Naive thymus-derived CD4-positive, alpha-beta T cell (primary cell): Measurements from ENCODE around the gene PPP1R1A. TPM values are rescaled to one million over a fixed set of nuclear protein-coding genes. Genes with fewer than 3 reads are reported as not detected.

Experiments used
- ATAC-seq: fragments of 150-1000 bp; cut with Tn5 transposase; 2 replicates; pipeline ENCODE4 v1.10.0; 2021; ENCODE audit warnings: mild to moderate bottlenecking, moderate library complexity
- CTCF ChIA-PET: fragments of 350-600 bp; sonication (Branson Sonifier 250); formaldehyde crosslinking; loops from one replicate; lab custom pipeline; 2021; ENCODE audit warnings: antibody characterized with exemption; lab: Charles Lee
- POLR2A ChIA-PET: fragments of 350-600 bp; sonication (Branson Sonifier 250); formaldehyde crosslinking; loops from one replicate; lab custom pipeline; 2021; ENCODE audit warnings: antibody characterized with exemption, inconsistent platforms; lab: Charles Lee
- DNase-seq, 9 donors: peaks; one replicate each; pipeline versions ENCODE4 v3.0.0 to v3.0.0-alpha.2; 2020 to 2022; ENCODE audit warnings: mixed read lengths in 1 of 9
- H3K27ac ChIP-seq: one replicate; pipeline ENCODE4 v1.7.0; 2013; ENCODE audit warnings: mild to moderate bottlenecking, low read depth, low read length, moderate library complexity
- H3K27me3 ChIP-seq, 2 donors: one replicate each; pipeline ENCODE4 v1.7.0; 2013; ENCODE audit warnings: low read length in 2 of 2, mild to moderate bottlenecking in 2 of 2, moderate library complexity in 2 of 2; ENCODE audit not compliant: control insufficient read depth in 2 of 2, insufficient read depth in 2 of 2
- H3K36me3 ChIP-seq, 3 experiments: 1 replicate in 2 of 3; 2 replicates in 1 of 3; pipeline ENCODE4 v1.7.0; 2013; ENCODE audit warnings: low read length in 3 of 3, mild to moderate bottlenecking in 3 of 3, moderate library complexity in 1 of 3; ENCODE audit not compliant: insufficient read depth in 3 of 3, control insufficient read depth in 2 of 3
- H3K4me1 ChIP-seq, 2 donors: one replicate each; pipeline ENCODE4 v1.7.0; 2013; ENCODE audit warnings: low read length in 2 of 2, mild to moderate bottlenecking in 2 of 2, moderate library complexity in 1 of 2; ENCODE audit not compliant: control insufficient read depth in 2 of 2, insufficient read depth in 2 of 2
- H3K4me3 ChIP-seq: 2 replicates; pipeline ENCODE4 v1.7.0; 2013; ENCODE audit warnings: mild to moderate bottlenecking, low read length
- H3K9me3 ChIP-seq, 3 experiments: 1 replicate in 2 of 3; 2 replicates in 1 of 3; pipeline ENCODE4 v1.7.0; 2013; ENCODE audit warnings: low read length in 3 of 3; ENCODE audit not compliant: control insufficient read depth in 2 of 3
- H3K27ac Mint-ChIP-seq, 9 donors: one replicate each; pipeline ENCODE4 v1.8.0; 2020 to 2022; ENCODE audit warnings: mixed read lengths in 9 of 9, mild to moderate bottlenecking in 8 of 9, moderate library complexity in 5 of 9, inconsistent platforms in 2 of 9
- H3K27me3 Mint-ChIP-seq, 5 donors: one replicate each; pipeline ENCODE4 v1.8.0; 2021 to 2022; ENCODE audit warnings: mixed read lengths in 5 of 5, mild to moderate bottlenecking in 1 of 5
- H3K36me3 Mint-ChIP-seq, 5 donors: one replicate each; pipeline ENCODE4 v1.8.0; 2020 to 2022; ENCODE audit warnings: mixed read lengths in 5 of 5, mild to moderate bottlenecking in 3 of 5, inconsistent platforms in 1 of 5
- H3K4me1 Mint-ChIP-seq, 7 donors: one replicate each; pipeline ENCODE4 v1.8.0; 2020 to 2022; ENCODE audit warnings: mixed read lengths in 7 of 7, mild to moderate bottlenecking in 3 of 7, inconsistent platforms in 1 of 7
- H3K4me3 Mint-ChIP-seq, 10 donors: one replicate each; pipeline ENCODE4 v1.8.0; 2020 to 2022; ENCODE audit warnings: mild to moderate bottlenecking in 10 of 10, mixed read lengths in 10 of 10, moderate library complexity in 6 of 10, inconsistent platforms in 2 of 10
- H3K9me3 Mint-ChIP-seq, 11 donors: one replicate each; pipeline ENCODE4 v1.8.0; 2020 to 2022; ENCODE audit warnings: mixed read lengths in 11 of 11, mild to moderate bottlenecking in 4 of 11, inconsistent platforms in 1 of 11, moderate library complexity in 1 of 11
- intact Hi-C, 2 donors: fragments of 100-400 bp; cut with micrococcal nuclease; formaldehyde crosslinking; loops; one replicate each; pipeline ENCODE4 v1.15.1; 2023
- polyA plus RNA-seq, 2 donors: library from polyadenylated mRNA; unstranded; fragments of 300-500 nt; fragmentation: Illumina TruSeq; gene quantifications; one replicate each; pipeline ENCODE4 v1.2.3, GENCODE V29; 2021
- total RNA-seq, 6 experiments: library from RNA in 5 of 6; stranded (reverse) in 5 of 6; gene quantifications; 1 replicate in 5 of 6; 2 replicates in 1 of 6; pipeline ENCODE4 v1.2.3 and lab custom pipeline; 2021 to 2026

The PPP1R1A gene
- total and polyA plus RNA-seq, 7 experiments from 2014 or later, result not detected

DNA sequence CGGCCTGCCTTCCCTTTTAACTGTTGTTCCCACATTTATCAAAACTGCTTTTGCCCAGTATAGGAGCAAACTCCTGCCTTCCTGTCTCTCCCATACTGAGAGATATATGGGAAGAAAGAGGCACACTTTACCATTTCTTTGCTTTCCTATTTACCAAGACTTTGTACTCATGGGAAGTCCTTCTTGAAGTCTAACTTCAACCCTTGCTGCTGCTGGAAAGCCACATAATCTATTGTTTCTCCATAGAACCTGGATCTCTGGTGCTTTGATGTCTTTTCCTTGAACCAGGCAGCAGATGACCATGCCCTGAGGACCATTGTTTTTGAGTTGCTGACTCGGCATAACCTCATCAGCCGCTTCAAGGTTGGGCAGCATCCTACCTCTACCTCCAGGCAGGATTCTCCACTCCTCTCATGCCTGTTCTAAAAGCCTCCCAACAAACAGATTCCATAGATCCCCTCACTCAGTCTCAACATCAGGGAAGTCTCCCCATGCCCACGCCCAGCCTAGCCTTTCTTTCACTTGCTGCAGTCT lies 18.4 kb downstream of the PPP1R1A start:
- Mint-ChIP-seq H3K4me3 (no peak overlapping the region), H3K27ac (no peak overlapping the region), H3K27me3 (no peaks in the 10 kb centered on the region), H3K36me3 (peaks cover 0 to 22% (median 14%) of the 10 kb centered on the region in 5 donors), H3K9me3 (no peaks in the 10 kb centered on the region), H3K4me1 (peaks cover 0 to 4% (median 0%) of the 10 kb centered on the region in 7 donors)
- POLR2A ChIA-PET, result no interaction called here
- CTCF ChIA-PET, result no interaction called here
- intact Hi-C loops, result no loop called here
- Histone ChIP-seq H3K27ac (no peak overlapping the region), H3K36me3 (peaks cover 0 to 23% (median 0%) of the 10 kb centered on the region in 3 experiments), H3K4me3 (no peak overlapping the region), H3K9me3 (no peaks in the 10 kb centered on the region), H3K4me1 (no peaks in the 10 kb centered on the region), H3K27me3 (no peaks in the 10 kb centered on the region)
- ATAC-seq (no peak), DNase-seq (no peak)

DNA sequence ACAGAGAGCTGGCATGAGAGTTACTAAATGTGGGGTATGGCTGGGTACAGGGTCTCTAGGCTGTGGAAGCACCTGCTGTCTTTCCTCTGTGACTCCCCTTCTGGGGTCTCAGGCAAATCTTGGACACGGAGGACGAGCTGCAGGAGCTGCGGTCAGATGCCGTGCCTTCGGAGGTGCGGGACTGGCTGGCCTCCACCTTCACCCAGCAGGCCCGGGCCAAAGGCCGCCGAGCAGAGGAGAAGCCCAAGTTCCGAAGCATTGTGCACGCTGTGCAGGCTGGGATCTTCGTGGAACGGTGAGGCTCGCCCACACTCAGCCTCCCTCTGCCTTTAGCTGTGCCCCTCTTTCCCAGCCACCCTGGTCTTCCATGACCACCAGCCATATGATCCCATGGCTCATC lies 19.4 kb downstream of the PPP1R1A start:
- Mint-ChIP-seq H3K4me1 (peaks cover 0 to 4% (median 0%) of the 10 kb centered on the region in 7 donors), H3K27me3 (no peaks in the 10 kb centered on the region), H3K27ac (no peak overlapping the region), H3K4me3 (no peak overlapping the region), H3K9me3 (no peaks in the 10 kb centered on the region), H3K36me3 (peaks cover 0 to 20% (median 12%) of the 10 kb centered on the region in 5 donors)
- intact Hi-C loops, result no loop called here
- no peaks in the 10 kb centered on the region for H3K4me1 ChIP-seq
- ATAC-seq (no peak), DNase-seq (no peak)
- POLR2A ChIA-PET, result no interaction called here
- CTCF ChIA-PET, result interaction anchor here (0.7 to 1.1 kb wide), 2 partner anchors 11 to 176 kb away, joined by 3 to 4 read pairs; no protein-coding TSS in a partner anchor
- H3K27me3 ChIP-seq, result no peaks in the 10 kb centered on the region
- H3K4me3 ChIP-seq, result no peak overlapping the region
- no peak overlapping the region for H3K27ac ChIP-seq
- no peaks in the 10 kb centered on the region for H3K9me3 ChIP-seq
- peaks cover 0 to 21% (median 0%) of the 10 kb centered on the region in 3 experiments for H3K36me3 ChIP-seq

DNA sequence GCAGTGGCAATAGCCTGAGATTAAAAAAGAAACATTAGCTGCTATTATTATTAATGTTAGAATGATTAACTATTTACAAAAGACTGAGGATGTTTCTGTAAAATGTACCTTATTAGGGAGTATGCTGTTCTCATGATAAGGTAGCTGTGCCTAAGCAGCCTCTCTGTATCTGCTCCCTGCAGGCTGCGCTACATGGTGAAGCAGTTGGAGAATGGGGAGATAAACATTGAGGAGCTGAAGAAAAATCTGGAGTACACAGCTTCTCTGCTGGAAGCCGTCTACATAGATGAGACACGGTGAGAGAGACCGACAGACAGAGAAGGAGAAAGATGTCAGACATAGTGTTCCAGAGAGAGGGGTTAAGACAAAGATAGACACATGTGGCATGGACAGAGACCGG lies 21.7 kb downstream of the PPP1R1A start:
- CTCF ChIA-PET, result no interaction called here
- H3K4me1 ChIP-seq, result no peaks in the 10 kb centered on the region
- Mint-ChIP-seq H3K36me3 (peaks cover 0 to 15% (median 12%) of the 10 kb centered on the region in 5 donors), H3K9me3 (no peaks in the 10 kb centered on the region), H3K4me3 (no peak overlapping the region), H3K27me3 (no peaks in the 10 kb centered on the region), H3K4me1 (peaks cover 2 to 23% (median 4%) of the 10 kb centered on the region in 7 donors), H3K27ac (no peak overlapping the region)
- POLR2A ChIA-PET, result interaction anchor here (0.8 kb wide), 1 partner anchor 287 kb away, joined by 3 read pairs; the partner anchor contains the start of genes CBX5 and HNRNPA1
- ATAC-seq, result no peak
- intact Hi-C loops, result no loop called here
- H3K36me3 ChIP-seq, result peaks cover 0 to 8% (median 0%) of the 10 kb centered on the region in 3 experiments
- no peak for DNase-seq
- H3K9me3 ChIP-seq, result no peaks in the 10 kb centered on the region
- no peak overlapping the region for H3K27ac ChIP-seq
- H3K4me3 ChIP-seq, result no peak overlapping the region
- no peaks in the 10 kb centered on the region for H3K27me3 ChIP-seq

DNA sequence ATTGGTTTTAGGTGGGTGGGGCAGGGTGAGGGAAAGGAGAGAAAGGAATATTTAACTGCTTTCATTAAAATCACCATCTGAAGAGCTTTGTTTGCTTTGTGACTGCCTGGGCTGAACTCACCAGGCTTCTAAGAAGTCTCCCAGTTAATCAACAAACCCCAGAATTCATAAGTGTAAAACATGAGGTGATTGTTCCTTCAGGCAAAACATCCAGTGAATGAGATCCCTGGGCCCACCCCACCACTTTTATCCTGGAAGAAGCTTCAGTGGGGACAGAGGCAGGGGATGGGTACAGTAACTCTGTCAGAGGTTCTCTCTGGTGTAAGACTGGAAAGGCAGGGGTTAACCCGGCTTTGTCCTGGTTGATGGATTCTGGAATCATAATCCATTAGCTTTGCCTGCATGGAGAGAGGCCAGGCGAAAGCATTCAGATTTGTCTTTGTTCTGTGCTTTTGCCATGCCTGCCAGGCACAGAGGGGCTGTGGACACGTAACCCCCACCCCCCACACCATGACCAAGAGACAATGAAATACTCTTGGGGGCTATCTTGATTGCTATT lies 22.4 kb downstream of the PPP1R1A start:
- Histone ChIP-seq H3K4me1 (peaks cover 1 to 4% of the 10 kb centered on the region in 2 donors), H3K36me3 (peaks cover 0 to 6% (median 0%) of the 10 kb centered on the region in 3 experiments), H3K27me3 (no peaks in the 10 kb centered on the region), H3K4me3 (no peak overlapping the region), H3K27ac (no peak overlapping the region), H3K9me3 (no peaks in the 10 kb centered on the region)
- ChIA-PET POLR2A (interaction anchor here (0.8 kb wide), 1 partner anchor 286 kb away, joined by 3 read pairs; the partner anchor contains the start of genes CBX5 and HNRNPA1), CTCF (no interaction called here)
- ATAC-seq (no peak), DNase-seq (no peak)
- Mint-ChIP-seq H3K9me3 (no peaks in the 10 kb centered on the region), H3K36me3 (peaks cover 0 to 13% (median 9%) of the 10 kb centered on the region in 5 donors), H3K4me3 (no peak overlapping the region), H3K4me1 (peaks cover 8 to 30% (median 12%) of the 10 kb centered on the region in 7 donors), H3K27ac (no peak overlapping the region), H3K27me3 (no peaks in the 10 kb centered on the region)
- intact Hi-C loops, result no loop called here

DNA sequence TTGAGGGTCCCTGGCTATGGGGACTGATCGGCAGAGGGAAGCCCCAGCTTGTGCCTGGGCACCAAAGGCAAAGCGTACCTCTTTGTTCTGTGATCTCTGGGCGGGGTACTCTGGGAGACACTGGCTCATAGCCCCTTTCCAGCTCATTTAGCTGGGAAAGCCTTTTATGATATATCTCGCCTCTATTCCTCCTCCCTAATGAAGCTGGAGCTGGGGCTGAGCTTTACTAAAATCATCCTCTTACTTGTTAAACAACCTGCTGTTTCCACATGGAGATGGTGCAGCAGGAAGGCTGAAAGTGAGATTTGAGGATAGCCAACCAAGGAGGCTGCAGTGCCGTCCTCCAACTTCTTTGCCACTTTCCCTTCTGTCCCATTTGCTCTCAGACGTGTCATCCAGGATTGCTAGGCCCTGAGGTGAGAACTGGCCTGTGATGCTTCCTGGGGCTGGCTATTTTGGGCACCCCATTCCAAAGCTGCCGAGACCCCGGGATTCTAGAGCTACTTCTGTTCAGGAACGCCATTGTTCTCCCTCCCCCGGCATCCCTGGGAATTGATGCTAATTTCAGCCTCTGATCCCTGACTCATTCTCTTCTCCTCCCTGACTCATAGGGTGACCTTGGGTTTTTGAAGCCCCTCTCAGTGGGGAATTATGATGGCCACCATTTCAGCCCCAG lies 23.0 kb downstream of the PPP1R1A start:
- Histone ChIP-seq H3K4me3 (no peak overlapping the region), H3K9me3 (no peaks in the 10 kb centered on the region), H3K36me3 (peaks cover 0 to 6% (median 0%) of the 10 kb centered on the region in 3 experiments), H3K27ac (no peak overlapping the region), H3K4me1 (peaks cover 5 to 9% of the 10 kb centered on the region in 2 donors), H3K27me3 (no peaks in the 10 kb centered on the region)
- POLR2A ChIA-PET, result no interaction called here
- ATAC-seq (no peak), DNase-seq (no peak)
- Mint-ChIP-seq H3K36me3 (peaks cover 0 to 12% (median 5%) of the 10 kb centered on the region in 5 donors), H3K4me3 (no peak overlapping the region), H3K4me1 (peaks cover 13 to 35% (median 16%) of the 10 kb centered on the region in 7 donors), H3K27ac (peak overlapping the region in 1 of 9 donors; percentile 1), H3K9me3 (no peaks in the 10 kb centered on the region), H3K27me3 (no peaks in the 10 kb centered on the region)
- CTCF ChIA-PET, result interaction anchor here (0.5 kb wide), 1 partner anchor 274 kb away, joined by 3 read pairs; no protein-coding TSS in a partner anchor
- intact Hi-C loops, result no loop called here

DNA sequence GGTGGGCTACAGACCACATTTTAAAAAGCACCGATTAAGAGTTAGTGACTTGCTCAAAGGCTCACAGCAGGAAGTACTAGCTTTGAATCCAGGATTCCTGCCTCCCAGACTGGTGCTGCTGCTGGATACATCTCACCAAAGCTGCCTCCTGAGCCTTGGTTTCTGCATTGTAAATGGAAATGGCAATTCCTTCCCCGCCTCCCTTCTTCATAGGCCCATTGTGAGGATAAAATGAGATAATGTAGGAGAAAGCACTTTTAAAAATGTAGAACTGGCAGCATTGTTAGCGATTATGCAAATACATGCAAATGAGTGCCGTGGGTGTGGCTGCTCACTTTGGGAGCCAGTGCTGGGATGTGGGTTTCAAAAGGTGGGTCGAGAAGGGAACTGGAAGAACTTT lies 23.7 kb downstream of the PPP1R1A start:
- no peak for ATAC-seq
- ChIA-PET CTCF (interaction anchor here (0.5 kb wide), 1 partner anchor 274 kb away, joined by 3 read pairs; no protein-coding TSS in a partner anchor), POLR2A (no interaction called here)
- Histone ChIP-seq H3K9me3 (no peaks in the 10 kb centered on the region), H3K4me3 (no peak overlapping the region), H3K4me1 (peaks cover 5 to 9% of the 10 kb centered on the region in 2 donors), H3K27ac (no peak overlapping the region), H3K36me3 (peaks cover 0 to 6% (median 0%) of the 10 kb centered on the region in 3 experiments), H3K27me3 (no peaks in the 10 kb centered on the region)
- peaks cover 20 to 41% (median 23%) of the 10 kb centered on the region in 7 donors for H3K4me1 Mint-ChIP-seq
- peaks cover 0 to 1% (median 0%) of the 10 kb centered on the region in 11 donors for H3K9me3 Mint-ChIP-seq
- no peaks in the 10 kb centered on the region for H3K27me3 Mint-ChIP-seq
- peak overlapping the region in 2 of 9 donors; percentile 1 to 2 for H3K27ac Mint-ChIP-seq
- peaks cover 0 to 10% (median 3%) of the 10 kb centered on the region in 5 donors for H3K36me3 Mint-ChIP-seq
- intact Hi-C loops, result loop anchor here (5.0 kb wide), 2 partner anchors 67 to 152 kb away; partner anchors contain the start of gene NCKAP1L (in 1 of the 2)
- H3K4me3 Mint-ChIP-seq, result no peak overlapping the region
- DNase-seq, result no peak
